Erythroblast (primary cell): Measurements from ENCODE around the gene PRR23E.

ENCODE experiments used
- DNase-seq, 2 experiments: peaks; one replicate each; lab custom pipeline; 2025; lab: John Stamatoyannopoulos, UW
- GATA1 ChIP-seq: IDR thresholded peaks from 2 replicates; pipeline ENCODE4 v1.6.1; 2011; ENCODE audit warnings: low read depth, mild to moderate bottlenecking, control low read depth, low read length, moderate library complexity
- POLR2A ChIP-seq: IDR thresholded peaks from 2 replicates; pipeline ENCODE4 v1.6.1; 2011; ENCODE audit warnings: mild to moderate bottlenecking, low read length

Gene PRR23E

GRCh38 chr3:127157171-127157828 lies 35.6 kb upstream of the PRR23E start:
- no peak for DNase-seq
- TF ChIP-seq POLR2A (no peak), GATA1 (no peak)

GRCh38 chr3:127158614-127159229 lies 34.2 kb upstream of the PRR23E start:
- TF ChIP-seq GATA1 = no peak
- TF ChIP-seq POLR2A = no peak
- no peak for DNase-seq

GRCh38 chr3:127159543-127159942 lies 33.4 kb upstream of the PRR23E start:
- DNase-seq = no peak
- TF ChIP-seq GATA1 (no peak), POLR2A (no peak)

- TF ChIP-seq POLR2A (no peak), GATA1 (no peak)
- DNase-seq = no peak
Observed at GRCh38 chr3:127161236-127161635, 31.7 kb upstream of the PRR23E start.

GRCh38 chr3:127161973-127162579 lies 30.9 kb upstream of the PRR23E start:
- DNase-seq = no peak
- TF ChIP-seq POLR2A = no peak
- no peak for TF ChIP-seq GATA1

GRCh38 chr3:127162947-127163645 lies 29.8 kb upstream of the PRR23E start:
- no peak for DNase-seq
- no peak for TF ChIP-seq POLR2A

- DNase-seq = no peak
- TF ChIP-seq POLR2A = no peak
- TF ChIP-seq GATA1 = no peak
Observed at GRCh38 chr3:127164615-127165014, 28.3 kb upstream of the PRR23E start.

- TF ChIP-seq GATA1 = no peak
- no peak for TF ChIP-seq POLR2A
- no peak for DNase-seq
Observed at GRCh38 chr3:127165036-127165435, 27.9 kb upstream of the PRR23E start.

- no peak for TF ChIP-seq GATA1
- TF ChIP-seq POLR2A = no peak
- DNase-seq = no peak
Observed at GRCh38 chr3:127165694-127166485, 27.0 kb upstream of the PRR23E start.

- no peak for TF ChIP-seq GATA1
- no peak for TF ChIP-seq POLR2A
Observed at GRCh38 chr3:127166501-127167065, 26.3 kb upstream of the PRR23E start.

GRCh38 chr3:127167315-127168043 lies 25.5 kb upstream of the PRR23E start:
- no peak for DNase-seq
- TF ChIP-seq POLR2A = no peak
- TF ChIP-seq GATA1 = no peak

More at GRCh38 chr3:127166501-127167065, 26.3 kb upstream of the PRR23E start:
- DNase-seq = no peak

GRCh38 chr3:127168271-127168670 lies 24.7 kb upstream of the PRR23E start:
- no peak for TF ChIP-seq POLR2A
- TF ChIP-seq GATA1 = no peak
- DNase-seq = no peak

- TF ChIP-seq POLR2A = no peak
- TF ChIP-seq GATA1 = no peak
- DNase-seq = no peak
Observed at GRCh38 chr3:127170814-127171213, 22.1 kb upstream of the PRR23E start.
